Activated CD8-positive, alpha-beta memory T cell treated with anti-CD3 and anti-CD28 coated beads, Interleukin-2, amount 50 U/mL, for 24 hours (primary cell): ENCODE measurements around the gene FADS2.

Experiments
- DNase-seq: peaks from one replicate; pipeline ENCODE4 v3.0.0-alpha.2; 2020; ENCODE audit errors: extremely low read depth

The FADS2 gene

GRCh38 chr11:61820174-61820573, 7.9 kb upstream of the FADS2 start:
- DNase-seq: no peak

GRCh38 chr11:61826930-61827570, 1.1 kb upstream of the FADS2 start:
- DNase-seq: no peak

- no peak for DNase-seq
Observed at GRCh38 chr11:61828379-61828628, 204 bp downstream of the FADS2 start.

GRCh38 chr11:61828629-61829407, 718 bp downstream of the FADS2 start:
- DNase-seq: no peak

- DNase-seq: no peak
Observed at GRCh38 chr11:61829806-61830205, 1.7 kb downstream of the FADS2 start.

- DNase-seq: no peak
Observed at GRCh38 chr11:61830237-61831105, 2.4 kb downstream of the FADS2 start.

GRCh38 chr11:61832207-61832606, 4.1 kb downstream of the FADS2 start:
- no peak for DNase-seq

- DNase-seq: no peak
Observed at GRCh38 chr11:61832754-61833153, 4.7 kb downstream of the FADS2 start.

GRCh38 chr11:61833471-61833870, 5.4 kb downstream of the FADS2 start:
- DNase-seq: no peak

GRCh38 chr11:61833926-61834277, 5.8 kb downstream of the FADS2 start:
- DNase-seq: no peak

- DNase-seq: no peak
Observed at GRCh38 chr11:61834278-61835048, 6.4 kb downstream of the FADS2 start.

GRCh38 chr11:61836193-61836592, 8.1 kb downstream of the FADS2 start:
- DNase-seq: no peak

- no peak for DNase-seq
Observed at GRCh38 chr11:61837411-61838005, 9.4 kb downstream of the FADS2 start.

GRCh38 chr11:61838501-61838900, 10.4 kb downstream of the FADS2 start:
- no peak for DNase-seq

- no peak for DNase-seq
Observed at GRCh38 chr11:61838921-61839320, 10.8 kb downstream of the FADS2 start.

GRCh38 chr11:61839742-61840141, 11.6 kb downstream of the FADS2 start:
- DNase-seq: no peak

GRCh38 chr11:61840371-61840770, 12.3 kb downstream of the FADS2 start:
- no peak for DNase-seq

GRCh38 chr11:61841636-61842527, 13.8 kb downstream of the FADS2 start:
- DNase-seq: no peak

- no peak for DNase-seq
Observed at GRCh38 chr11:61842528-61842820, 14.4 kb downstream of the FADS2 start.

- no peak for DNase-seq
Observed at GRCh38 chr11:61844909-61845565, 16.9 kb downstream of the FADS2 start.
